Endothelial cell of umbilical vein (primary cell): ENCODE measurements around the gene MDGA2. TPM values are rescaled to one million over a fixed set of nuclear protein-coding genes. Genes with fewer than 3 reads are reported as not detected.

Source experiments
- BruUV-seq: library from RNA; stranded (reverse); fragments of 400-500 nt; replicated peaks from 2 replicates; lab custom pipeline; 2021; lab: Mats Ljungman, UMichigan
- CTCF ChIA-PET: fragments of 300-600, 350-600 bp; sonication (Branson Sonifier 250); formaldehyde crosslinking; loops from one replicate; lab custom pipeline; 2021; ENCODE audit warnings: antibody characterized with exemption, inconsistent platforms; lab: Charles Lee
- POLR2A ChIA-PET: fragments of 300-600, 350-600 bp; sonication (Branson Sonifier 250); formaldehyde crosslinking; loops from one replicate; lab custom pipeline; 2021; ENCODE audit warnings: antibody characterized with exemption, inconsistent platforms; lab: Charles Lee
- DNase-seq: peaks from one replicate; pipeline ENCODE4 v3.0.0-alpha.2; 2011; ENCODE audit warnings: low read depth, low spot score
- FAIRE-seq: peaks from 2 replicates; lab custom pipeline; 2011; peaks lifted over from hg19 to GRCh38; lab: Jason Lieb, UNC
- H2AFZ ChIP-seq: 2 replicates; pipeline ENCODE4 v1.6.0; 2012; ENCODE audit warnings: low read depth, low read length, control low read depth, inconsistent platforms
- H3K27ac ChIP-seq: 2 replicates; pipeline ENCODE4 v1.5.1; 2011; ENCODE audit warnings: low read depth, mild to moderate bottlenecking, control low read depth, low read length, moderate library complexity; ENCODE audit not compliant: insufficient read depth
- H3K27me3 ChIP-seq, 2 experiments: 2 replicates each; pipeline versions ENCODE4 v1.6.0 to v1.6.1; 2011; ENCODE audit warnings: low read length in 2 of 2, mixed read lengths in 1 of 2; ENCODE audit not compliant: control insufficient read depth in 2 of 2, insufficient read depth in 2 of 2
- H3K36me3 ChIP-seq, 2 experiments: 2 replicates in 1 of 2; 3 replicates in 1 of 2; pipeline ENCODE4 v1.5.1; 2011; ENCODE audit warnings: low read length in 2 of 2, mild to moderate bottlenecking in 1 of 2, moderate library complexity in 1 of 2; ENCODE audit not compliant: control insufficient read depth in 2 of 2, insufficient read depth in 2 of 2; ENCODE audit errors: extremely low read depth in 1 of 2
- H3K4me1 ChIP-seq: 3 replicates; pipeline ENCODE4 v1.5.1; 2011; ENCODE audit warnings: mild to moderate bottlenecking, low read length; ENCODE audit not compliant: control insufficient read depth, insufficient read depth; ENCODE audit errors: extremely low read depth
- H3K4me2 ChIP-seq: 2 replicates; pipeline ENCODE4 v1.6.1; 2011; ENCODE audit warnings: low read length, control low read depth, mixed read lengths; ENCODE audit not compliant: insufficient read depth
- H3K4me3 ChIP-seq, 3 experiments: fragments of 200-600 bp in 1 of 3; sonication (generic), shearing (Covaris generic) in 1 of 3; replicated peaks in 1 of 3; 2 replicates each; pipeline ENCODE4 v1.5.1; 2011 to 2016; ENCODE audit warnings: control low read depth in 3 of 3, low read length in 3 of 3, mild to moderate bottlenecking in 2 of 3, inconsistent platforms in 1 of 3, low read depth in 1 of 3, moderate library complexity in 1 of 3; ENCODE audit not compliant: insufficient read depth in 1 of 3
- H3K79me2 ChIP-seq: 2 replicates; pipeline ENCODE4 v1.6.0; 2012; ENCODE audit warnings: low read length, inconsistent platforms; ENCODE audit not compliant: control insufficient read depth, insufficient read depth
- H3K9ac ChIP-seq: replicated peaks from 2 replicates; pipeline ENCODE3; 2011; ENCODE audit warnings: low read length, control low read depth; ENCODE audit not compliant: insufficient read depth; ENCODE audit errors: extremely low read depth
- H3K9me1 ChIP-seq: replicated peaks from 3 replicates; pipeline ENCODE4 v1.6.0; 2011; ENCODE audit warnings: mild to moderate bottlenecking, low read length; ENCODE audit not compliant: control insufficient read depth, insufficient read depth; ENCODE audit errors: extremely low read depth
- H3K9me3 ChIP-seq: replicated peaks from 2 replicates; pipeline ENCODE4 v1.5.1; 2012; ENCODE audit warnings: low read length, inconsistent platforms; ENCODE audit not compliant: control insufficient read depth, insufficient read depth
- H4K20me1 ChIP-seq: replicated peaks from 2 replicates; pipeline ENCODE3; 2011; ENCODE audit warnings: mild to moderate bottlenecking, low read length; ENCODE audit not compliant: control insufficient read depth, insufficient read depth; ENCODE audit errors: extremely low read depth
- EZH2 ChIP-seq: IDR thresholded peaks from 2 replicates; pipeline ENCODE4 v1.6.1; 2012; ENCODE audit warnings: borderline replicate concordance, low read depth, mild to moderate bottlenecking, moderate library complexity, low read length, inconsistent platforms; ENCODE audit not compliant: severe bottlenecking
- FOS ChIP-seq: IDR thresholded peaks from 2 replicates; pipeline ENCODE4 v1.6.1; 2011; ENCODE audit warnings: mild to moderate bottlenecking, low read length, moderate library complexity, borderline replicate concordance; ENCODE audit not compliant: insufficient read depth
- GATA2 ChIP-seq: IDR thresholded peaks from 2 replicates; pipeline ENCODE4 v1.7.0; 2011; ENCODE audit warnings: low read depth, mild to moderate bottlenecking, moderate library complexity, mixed read lengths, low read length; ENCODE audit not compliant: insufficient read length, insufficient read depth
- JUN ChIP-seq: IDR thresholded peaks from 2 replicates; pipeline ENCODE4 v1.6.1; 2011; ENCODE audit warnings: borderline replicate concordance, low read depth; ENCODE audit not compliant: insufficient read length, insufficient read depth
- MYC ChIP-seq: IDR thresholded peaks from one replicate; pipeline ENCODE4 v1.6.1; 2011; ENCODE audit warnings: mild to moderate bottlenecking, low read depth, low read length
- POLR2A ChIP-seq: IDR thresholded peaks from 2 replicates; pipeline ENCODE4 v1.6.1; 2012; ENCODE audit warnings: low read depth, mild to moderate bottlenecking, control low read depth, low read length
- POLR2AphosphoS5 ChIP-seq: IDR thresholded peaks from 2 replicates; pipeline ENCODE4 v1.6.1; 2012; ENCODE audit warnings: low read depth, mild to moderate bottlenecking, control low read depth, low read length, moderate library complexity; ENCODE audit not compliant: insufficient read depth
- dilution Hi-C: fragments of 300-500 bp; cut with MboI; formaldehyde crosslinking; loops from one replicate; pipeline ENCODE4 v1.15.0; 2019; ENCODE audit warnings: low sequenced_read_pairs; ENCODE audit not compliant: extremely low pct_ligation_motif_present
- intact Hi-C: fragments of 100-400 bp; cut with micrococcal nuclease; formaldehyde crosslinking; loops from one replicate; pipeline ENCODE4 v1.10.0; 2022
- polyA plus RNA-seq, 4 experiments: library from polyadenylated mRNA; depleted of rRNA in 3 of 4; stranded (reverse) in 3 of 4; unstranded in 1 of 4; fragments of >200 nt; gene quantifications; 2 replicates each; pipeline versions ENCODE4 v1.2.1 to v1.2.3, GENCODE V29; 2011 to 2012; ENCODE audit warnings: missing spikeins in 1 of 4
- total RNA-seq: library from RNA; stranded (reverse); gene quantifications from 2 replicates; pipeline ENCODE4 v1.2.3, GENCODE V29; 2021
- TF ChIP-seq, protein P1 (sequence below), 2 donors: IDR thresholded peaks; 1 replicate in 1 of 2; 2 replicates in 1 of 2; pipeline ENCODE4 v1.5.1; 2011; ENCODE audit warnings: low read length in 2 of 2, mild to moderate bottlenecking in 2 of 2, moderate library complexity in 2 of 2, control low read depth in 1 of 2, inconsistent platforms in 1 of 2, low read depth in 1 of 2; ENCODE audit not compliant: insufficient read depth in 1 of 2; ENCODE audit errors: extremely low read depth in 1 of 2
- TF ChIP-seq, protein P2 (sequence below): IDR thresholded peaks from 2 replicates; pipeline ENCODE4 v1.6.1; 2011; ENCODE audit not compliant: insufficient read depth, insufficient read length

Gene MDGA2
- total and polyA plus RNA-seq, 2 donors (not counting 3 experiments of a cell fraction or from before 2014, with no cell fraction given) = not detected

DNA sequence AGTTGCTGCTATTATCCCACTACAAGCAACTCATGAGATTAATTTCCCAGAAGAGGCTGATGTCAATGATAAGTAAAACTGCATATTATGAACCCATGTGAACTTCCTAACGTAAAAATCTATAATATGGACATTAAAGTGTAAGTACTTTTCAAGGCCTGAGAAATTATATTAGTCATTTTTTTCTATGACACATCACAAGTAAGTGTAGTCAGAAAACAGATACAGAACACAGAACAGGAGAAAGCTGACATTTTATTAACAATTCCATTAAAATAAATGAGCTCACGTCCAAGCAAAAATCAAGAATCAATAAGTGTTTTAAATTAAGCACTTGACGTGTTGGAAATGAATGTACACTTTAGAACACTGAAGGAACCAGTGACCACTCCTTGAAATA, 155.0 kb downstream of the MDGA2 start:
- Histone ChIP-seq H4K20me1 (no peaks in the 10 kb centered on the region), H3K27ac (no peak overlapping the region), H3K27me3 (no peaks in the 10 kb centered on the region), H3K9me1 (no peaks in the 10 kb centered on the region), H3K9ac (no peak overlapping the region), H3K4me3 (no peak overlapping the region), H3K4me1 (no peaks in the 10 kb centered on the region), H3K36me3 (no peaks in the 10 kb centered on the region), H3K4me2 (no peak overlapping the region), H2AFZ (no peak overlapping the region), H3K79me2 (no peaks in the 10 kb centered on the region), H3K9me3 (no peaks in the 10 kb centered on the region)
- dilution Hi-C loops = no loop called here
- no peak for DNase-seq
- CTCF ChIA-PET = no interaction called here
- TF ChIP-seq POLR2A (no peak), EZH2 (no peak), GATA2 (no peak), MYC (no peak), POLR2AphosphoS5 (no peak), FOS (no peak), JUN (no peak)
- TF ChIP-seq, protein P1, sequence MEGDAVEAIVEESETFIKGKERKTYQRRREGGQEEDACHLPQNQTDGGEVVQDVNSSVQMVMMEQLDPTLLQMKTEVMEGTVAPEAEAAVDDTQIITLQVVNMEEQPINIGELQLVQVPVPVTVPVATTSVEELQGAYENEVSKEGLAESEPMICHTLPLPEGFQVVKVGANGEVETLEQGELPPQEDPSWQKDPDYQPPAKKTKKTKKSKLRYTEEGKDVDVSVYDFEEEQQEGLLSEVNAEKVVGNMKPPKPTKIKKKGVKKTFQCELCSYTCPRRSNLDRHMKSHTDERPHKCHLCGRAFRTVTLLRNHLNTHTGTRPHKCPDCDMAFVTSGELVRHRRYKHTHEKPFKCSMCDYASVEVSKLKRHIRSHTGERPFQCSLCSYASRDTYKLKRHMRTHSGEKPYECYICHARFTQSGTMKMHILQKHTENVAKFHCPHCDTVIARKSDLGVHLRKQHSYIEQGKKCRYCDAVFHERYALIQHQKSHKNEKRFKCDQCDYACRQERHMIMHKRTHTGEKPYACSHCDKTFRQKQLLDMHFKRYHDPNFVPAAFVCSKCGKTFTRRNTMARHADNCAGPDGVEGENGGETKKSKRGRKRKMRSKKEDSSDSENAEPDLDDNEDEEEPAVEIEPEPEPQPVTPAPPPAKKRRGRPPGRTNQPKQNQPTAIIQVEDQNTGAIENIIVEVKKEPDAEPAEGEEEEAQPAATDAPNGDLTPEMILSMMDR (IDR thresholded peaks at IDR 0.05; ENCODE audit: extremely low read depth in 1 of 2, insufficient read depth in 1 of 2, low read depth in 1 of 2, low read length in 2 of 2) = no peak
- TF ChIP-seq, protein P2, sequence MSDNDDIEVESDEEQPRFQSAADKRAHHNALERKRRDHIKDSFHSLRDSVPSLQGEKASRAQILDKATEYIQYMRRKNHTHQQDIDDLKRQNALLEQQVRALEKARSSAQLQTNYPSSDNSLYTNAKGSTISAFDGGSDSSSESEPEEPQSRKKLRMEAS = no peak
- no TSS peak for BruUV-seq
- FAIRE-seq = no peak
- intact Hi-C loops = no loop called here
- POLR2A ChIA-PET = no interaction called here
